Upper lobe of left lung (tissue), 6 donors: ENCODE data around the gene COL23A1. TPM values are rescaled to one million over a fixed set of nuclear protein-coding genes. Genes with fewer than 3 reads are reported as not detected.

ENCODE experiments used
- ATAC-seq, 2 donors: fragments of 200-7000 bp; cut with Tn5 transposase; one replicate each; pipeline ENCODE4 v1.9.1; 2022; ENCODE audit warnings: mild to moderate bottlenecking in 2 of 2, moderate library complexity in 2 of 2; ENCODE audit not compliant: low FRiP score in 2 of 2
- DNase-seq, 2 donors: peaks; one replicate each; pipeline ENCODE4 v3.0.0-alpha.2; 2019 to 2020
- H3K27ac ChIP-seq, 4 donors: fragments of 200-600 bp; sonication (generic); one replicate each; pipeline ENCODE4 v1.5.1; 2016 to 2019
- H3K27me3 ChIP-seq, 4 donors: fragments of 200-600 bp; sonication (generic); one replicate each; pipeline ENCODE4 v1.5.1; 2017 to 2019
- H3K36me3 ChIP-seq, 4 donors: fragments of 200-600 bp; sonication (generic); one replicate each; pipeline ENCODE4 v1.5.1; 2016 to 2019
- H3K4me1 ChIP-seq, 4 donors: fragments of 200-600 bp; sonication (generic); one replicate each; pipeline ENCODE4 v1.5.1; 2018 to 2019
- H3K4me3 ChIP-seq, 4 donors: fragments of 200-600 bp; sonication (generic); one replicate each; pipeline ENCODE4 v1.5.1; 2017 to 2019; ENCODE audit warnings: mild to moderate bottlenecking in 2 of 4, moderate library complexity in 1 of 4
- H3K9me3 ChIP-seq, 4 donors: fragments of 200-600 bp; sonication (generic); one replicate each; pipeline ENCODE4 v1.5.1; 2018 to 2019
- CTCF ChIP-seq, 6 experiments: fragments of 450-650 bp in 4 of 6; fragments of 200-600 bp in 2 of 6; sonication (generic) in 2 of 6; IDR thresholded peaks; one replicate each; pipeline ENCODE4 v1.5.1; 2016 to 2019; ENCODE audit warnings: antibody characterized with exemption in 6 of 6
- EP300 ChIP-seq, 4 donors: sonication (generic); formaldehyde crosslinking; IDR thresholded peaks; one replicate each; pipeline ENCODE4 v1.5.1; 2017; ENCODE audit warnings: antibody characterized with exemption in 4 of 4, control low read depth in 2 of 4
- POLR2A ChIP-seq, 4 donors: fragments of 450-650 bp; IDR thresholded peaks; one replicate each; pipeline ENCODE4 v1.5.1; 2016 to 2017; ENCODE audit warnings: antibody characterized with exemption in 4 of 4, mild to moderate bottlenecking in 2 of 4
- POLR2AphosphoS5 ChIP-seq, 2 donors: sonication (generic); formaldehyde crosslinking; IDR thresholded peaks; one replicate each; pipeline ENCODE4 v1.5.1; 2017; ENCODE audit warnings: antibody characterized with exemption in 2 of 2
- WGBS, 2 donors: methylation state at CpG; one replicate each; pipeline ENCODE4 v1.1.5; 2017 to 2018; 5-methylcytosine and 5-hydroxymethylcytosine counted together
- total RNA-seq, 6 donors: library from RNA; depleted of rRNA in 4 of 6; stranded (reverse); fragments of >200 nt in 4 of 6; gene quantifications; one replicate each; pipeline versions ENCODE4 v1.1.0 to v1.2.1, GENCODE V29; 2016 to 2021
- donor health status: DM: no; HTN: no; CAD: no; lungs with moderate emphysema.
- donor health status: DM: no; HTN: yes; CAD: no; lungs with severe emphysema.

COL23A1 gene
- total RNA-seq, 6 donors from 2014 or later, result 0.61 to 3.1 (median 1.5) TPM

- TF ChIP-seq EP300 (IDR thresholded peaks at IDR 0.05), result no peak
- TF ChIP-seq CTCF (IDR thresholded peaks at IDR 0.05), result no peak
- no peak for TF ChIP-seq POLR2AphosphoS5 (IDR thresholded peaks at IDR 0.05)
- no peak for TF ChIP-seq POLR2A (IDR thresholded peaks at IDR 0.05)
- WGBS, 2 donors, result 61 to 76% methylated on average over 9 of the region's 9 CpGs
- DNase-seq, result no peak
- Histone ChIP-seq H3K27ac (no peak overlapping the region), H3K4me3 (no peak overlapping the region), H3K36me3 (no peaks in the 10 kb centered on the region), H3K9me3 (no peaks in the 10 kb centered on the region), H3K27me3 (no peaks in the 10 kb centered on the region), H3K4me1 (peaks cover 10 to 23% (median 15%) of the 10 kb centered on the region in 4 donors)
- ATAC-seq, result no peak
Observed at GRCh38 chr5:178359738-178360137, 230.5 kb downstream of the COL23A1 start.

GRCh38 chr5:178357678-178358077, 232.5 kb downstream of the COL23A1 start:
- Histone ChIP-seq H3K27ac (no peak overlapping the region), H3K36me3 (no peaks in the 10 kb centered on the region), H3K27me3 (no peaks in the 10 kb centered on the region), H3K4me3 (no peak overlapping the region), H3K4me1 (peaks cover 10 to 16% (median 15%) of the 10 kb centered on the region in 4 donors), H3K9me3 (no peaks in the 10 kb centered on the region)
- ATAC-seq (no peak), DNase-seq (no peak)
- 69 to 88% methylated on average over 5 of the region's 5 CpGs for WGBS, 2 donors
- TF ChIP-seq POLR2A (IDR thresholded peaks at IDR 0.05) (no peak), POLR2AphosphoS5 (IDR thresholded peaks at IDR 0.05) (no peak), CTCF (IDR thresholded peaks at IDR 0.05) (no peak), EP300 (IDR thresholded peaks at IDR 0.05) (no peak)

GRCh38 chr5:178357121-178357521, 233.1 kb downstream of the COL23A1 start:
- no peak overlapping the region for H3K27ac ChIP-seq
- no peaks in the 10 kb centered on the region for H3K27me3 ChIP-seq
- TF ChIP-seq POLR2A (IDR thresholded peaks at IDR 0.05), result no peak
- TF ChIP-seq POLR2AphosphoS5 (IDR thresholded peaks at IDR 0.05), result peak in 1 of 2 donors; percentile 15
- peaks cover 10 to 16% (median 15%) of the 10 kb centered on the region in 4 donors for H3K4me1 ChIP-seq
- no peaks in the 10 kb centered on the region for H3K9me3 ChIP-seq
- DNase-seq (peak in 1 of 2 donors; percentile 72), ATAC-seq (peak in 1 of 2 donors; percentile 21)
- no peak overlapping the region for H3K4me3 ChIP-seq
- H3K36me3 ChIP-seq, result no peaks in the 10 kb centered on the region
- whole genome bisulfite sequencing, 2 donors, result 16 to 27% methylated on average over 11 to 13 of the region's 13 CpGs

- no peaks in the 10 kb centered on the region for H3K9me3 ChIP-seq
- 6 to 10% methylated on average over 13 of the region's 13 CpGs for WGBS, 2 donors
- TF ChIP-seq EP300 (IDR thresholded peaks at IDR 0.05) (no peak), POLR2AphosphoS5 (IDR thresholded peaks at IDR 0.05) (no peak), POLR2A (IDR thresholded peaks at IDR 0.05) (no peak), CTCF (IDR thresholded peaks at IDR 0.05) (no peak)
- no peak overlapping the region for H3K4me3 ChIP-seq
- DNase-seq, result no peak
- no peak overlapping the region for H3K27ac ChIP-seq
- peaks cover 10 to 16% (median 15%) of the 10 kb centered on the region in 4 donors for H3K4me1 ChIP-seq
- no peaks in the 10 kb centered on the region for H3K27me3 ChIP-seq
- H3K36me3 ChIP-seq, result no peaks in the 10 kb centered on the region
- ATAC-seq, result peak; percentile 31 to 41
Observed at GRCh38 chr5:178356431-178356872, 233.7 kb downstream of the COL23A1 start.

GRCh38 chr5:178355671-178356070, 234.5 kb downstream of the COL23A1 start:
- no peak overlapping the region for H3K27ac ChIP-seq
- DNase-seq (no peak), ATAC-seq (no peak)
- H3K4me3 ChIP-seq, result no peak overlapping the region
- TF ChIP-seq CTCF (IDR thresholded peaks at IDR 0.05), result no peak
- no peak for TF ChIP-seq POLR2A (IDR thresholded peaks at IDR 0.05)
- TF ChIP-seq POLR2AphosphoS5 (IDR thresholded peaks at IDR 0.05), result no peak
- TF ChIP-seq EP300 (IDR thresholded peaks at IDR 0.05), result no peak
- H3K9me3 ChIP-seq, result no peaks in the 10 kb centered on the region
- WGBS, 2 donors, result 70 to 71% methylated on average over 9 of the region's 9 CpGs
- peaks cover 10 to 16% (median 15%) of the 10 kb centered on the region in 4 donors for H3K4me1 ChIP-seq
- no peaks in the 10 kb centered on the region for H3K36me3 ChIP-seq
- H3K27me3 ChIP-seq, result no peaks in the 10 kb centered on the region
